K562 (cell line): ENCODE results near the gene LGALS16. TPM values are rescaled to one million over a fixed set of nuclear protein-coding genes. Genes with fewer than 3 reads are reported as not detected.

Source experiments
- ATAC-seq: fragments of 200-7000 bp; cut with Tn5 transposase; 3 replicates; pipeline ENCODE4 v1.9.1; 2020; ENCODE audit warnings: moderate library complexity
- BruUV-seq: library from RNA; stranded (reverse); fragments of 400-500 nt; replicated peaks from 2 replicates; lab custom pipeline; 2021; lab: Mats Ljungman, UMichigan
- CTCF ChIA-PET: fragments of 300-600 bp; formaldehyde crosslinking; extraction: SDS; loops from one replicate; lab custom pipeline; 2021; ENCODE audit warnings: low intra/inter-chr PET ratio; lab: Yijun Ruan, JAX
- POLR2A ChIA-PET: fragments of 300-600, 350-650 bp; sonication (Branson Sonifier 250); formaldehyde crosslinking; extraction: SDS; loops from one replicate; lab custom pipeline; 2021; ENCODE audit warnings: antibody characterized with exemption, inconsistent platforms; lab: Yijun Ruan, JAX
- DNase-seq, 4 experiments: peaks; one replicate each; pipeline versions ENCODE4 v3.0.0 to v3.0.0-alpha.2; 2011 to 2018; ENCODE audit warnings: low spot score in 3 of 4, mixed read lengths in 3 of 4; ENCODE audit errors: extremely low read depth in 1 of 4
- FAIRE-seq: peaks from 2 replicates; lab custom pipeline; 2011; peaks lifted over from hg19 to GRCh38; lab: Jason Lieb, UNC
- H2AFZ ChIP-seq: 2 replicates; pipeline ENCODE4 v1.6.0; 2011; ENCODE audit warnings: low read depth, low read length, control low read depth, inconsistent platforms
- H3K27ac ChIP-seq: fragments of 200-600 bp; 3 replicates; pipeline ENCODE4 v1.8.0; 2011; ENCODE audit warnings: low read depth, mild to moderate bottlenecking, control low read depth, inconsistent platforms, low read length, moderate library complexity, mixed read lengths; ENCODE audit errors: extremely low read depth
- H3K27me3 ChIP-seq, 2 experiments: fragments of 300-600 bp in 1 of 2; 2 replicates in 1 of 2; 3 replicates in 1 of 2; pipeline versions ENCODE4 v1.6.0 to v1.8.0; 2011; ENCODE audit warnings: inconsistent platforms in 2 of 2, low read length in 2 of 2, mild to moderate bottlenecking in 1 of 2, mixed read lengths in 1 of 2, moderate library complexity in 1 of 2; ENCODE audit not compliant: control insufficient read depth in 2 of 2, insufficient read depth in 2 of 2
- H3K36me3 ChIP-seq: fragments of 300-600 bp; 3 replicates; pipeline ENCODE4 v1.8.0; 2011; ENCODE audit warnings: mild to moderate bottlenecking, low read length, inconsistent platforms; ENCODE audit not compliant: control insufficient read depth, insufficient read depth
- H3K4me1 ChIP-seq, 2 experiments: fragments of 200-600 bp in 1 of 2; replicated peaks in 1 of 2; 2 replicates in 1 of 2; 3 replicates in 1 of 2; pipeline versions ENCODE4 v1.5.1 to v1.8.0; 2011; ENCODE audit warnings: inconsistent platforms in 2 of 2, low read length in 2 of 2, mild to moderate bottlenecking in 1 of 2, mixed read lengths in 1 of 2, moderate library complexity in 1 of 2; ENCODE audit not compliant: control insufficient read depth in 2 of 2, insufficient read depth in 2 of 2
- H3K4me2 ChIP-seq: 2 replicates; pipeline ENCODE4 v1.6.1; 2011; ENCODE audit warnings: low read length, control low read depth, inconsistent platforms, mixed read lengths; ENCODE audit not compliant: insufficient read depth
- H3K4me3 ChIP-seq: fragments of 200-600 bp; sonication (generic), shearing (Covaris generic); 2 replicates; pipeline ENCODE4 v1.5.1; 2016; ENCODE audit warnings: control low read depth, inconsistent platforms
- H3K79me2 ChIP-seq: fragments of 200-600 bp; 3 replicates; pipeline ENCODE4 v1.8.0; 2011; ENCODE audit warnings: low read length, inconsistent platforms; ENCODE audit not compliant: control insufficient read depth, insufficient read depth
- H3K9ac ChIP-seq, 2 experiments: 2 replicates each; pipeline versions ENCODE4 v1.6.0 to v1.6.1; 2011; ENCODE audit warnings: low read depth in 2 of 2, low read length in 2 of 2, control low read depth in 1 of 2, inconsistent platforms in 1 of 2, mild to moderate bottlenecking in 1 of 2, mixed read lengths in 1 of 2; ENCODE audit not compliant: insufficient read depth in 1 of 2
- H3K9me1 ChIP-seq: one replicate; pipeline ENCODE4 v1.6.0; 2011; ENCODE audit warnings: inconsistent platforms, mild to moderate bottlenecking, low read length, moderate library complexity; ENCODE audit not compliant: control insufficient read depth, insufficient read depth
- H3K9me3 ChIP-seq: replicated peaks from 2 replicates; pipeline ENCODE4 v1.5.1; 2011; ENCODE audit warnings: low read depth, low read length, inconsistent platforms; ENCODE audit not compliant: control insufficient read depth, insufficient read depth
- H4K20me1 ChIP-seq: replicated peaks from 2 replicates; pipeline ENCODE4 v1.6.1; 2011; ENCODE audit warnings: low read length, inconsistent platforms, mixed read lengths; ENCODE audit not compliant: control insufficient read depth, insufficient read depth
- CLOCK ChIP-seq: fragments of 250-450 bp; sonication (Bioruptor Pico); IDR thresholded peaks from 2 replicates; pipeline ENCODE4 v1.4.0; 2020; ENCODE audit warnings: mild to moderate bottlenecking, moderate library complexity, borderline replicate concordance
- CUX1 ChIP-seq: fragments of 200-800 bp; sonication (Bioruptor generic); IDR thresholded peaks from 2 replicates; pipeline ENCODE4 v1.6.1; 2016; ENCODE audit warnings: missing genetic modification characterization, missing compliant biosample characterization
- HNRNPK ChIP-seq: fragments of 200-400 bp; formaldehyde crosslinking; IDR thresholded peaks from one replicate; pipeline ENCODE4 v1.6.1; 2018; ENCODE audit warnings: mild to moderate bottlenecking, low read depth, low read length; ENCODE audit not compliant: poor library complexity, severe bottlenecking
- ILK ChIP-seq: fragments of 450-650 bp; IDR thresholded peaks from 2 replicates; pipeline ENCODE4 v1.6.1; 2016; ENCODE audit warnings: missing genetic modification characterization, low read depth, mild to moderate bottlenecking, missing compliant biosample characterization, moderate library complexity, borderline replicate concordance
- L3MBTL2 ChIP-seq: fragments of 450-650 bp; IDR thresholded peaks from 2 replicates; pipeline ENCODE4 v1.6.1; 2016; ENCODE audit warnings: mild to moderate bottlenecking, moderate library complexity
- MXI1 ChIP-seq: IDR thresholded peaks from 2 replicates; pipeline ENCODE4 v1.6.1; 2011; ENCODE audit warnings: low read depth, mild to moderate bottlenecking, improper control_type of control experiment, low read length
- NFYB ChIP-seq: IDR thresholded peaks from 2 replicates; pipeline ENCODE4 v1.6.1; 2011; ENCODE audit warnings: mild to moderate bottlenecking, moderate library complexity; ENCODE audit not compliant: insufficient read length; ENCODE audit errors: extremely low read depth
- PRDM10 ChIP-seq: fragments of 450-650 bp; IDR thresholded peaks from 2 replicates; pipeline ENCODE4 v1.6.1; 2018; ENCODE audit not compliant: partially characterized antibody
- RBM34 ChIP-seq: fragments of 200-400 bp; formaldehyde crosslinking; IDR thresholded peaks from 2 replicates; pipeline ENCODE4 v1.6.1; 2018; ENCODE audit warnings: low read length, borderline replicate concordance; ENCODE audit not compliant: insufficient read depth
- SMARCE1 ChIP-seq: fragments of 450-650 bp; IDR thresholded peaks from 2 replicates; pipeline ENCODE4 v1.7.1; 2016; ENCODE audit warnings: mild to moderate bottlenecking
- ZC3H4 ChIP-seq: sonication (generic); formaldehyde crosslinking; IDR thresholded peaks from 2 replicates; pipeline ENCODE4 v1.9.0; 2021; ENCODE audit warnings: missing genetic modification reagents, borderline replicate concordance
- in situ Hi-C: fragments of 300-500 bp; cut with MboI; formaldehyde crosslinking; loops from 4 replicates; pipeline ENCODE4 v1.15.0; 2018; ENCODE audit warnings: inconsistent platforms, mixed read lengths
- intact Hi-C: fragments of 100-400 bp; cut with micrococcal nuclease; formaldehyde crosslinking; loops from 2 replicates; pipeline ENCODE4 v1.14.2; 2022
- polyA plus RNA-seq, 8 experiments: library from polyadenylated mRNA; depleted of rRNA in 4 of 8; stranded (reverse) in 5 of 8; unstranded in 3 of 8; fragments of >200 nt; fragmentation: Nextera tagmentation in 2 of 8; fragmentation: Illumina TruSeq in 1 of 8; extraction: Ambion mirVana in 2 of 8; extraction: Trizol in 1 of 8; gene quantifications; 2 replicates each; pipeline versions ENCODE4 v1.2.1 to v1.2.3, GENCODE V29; 2011 to 2014; ENCODE audit warnings: inconsistent platforms in 1 of 8, missing spikeins in 1 of 8
- total RNA-seq, 7 experiments: library from RNA; depleted of rRNA in 6 of 7; stranded (reverse); fragments of >200 nt in 6 of 7; fragmentation: Illumina TruSeq in 2 of 7; extraction: Trizol in 2 of 7; gene quantifications; 2 replicates each; pipeline versions ENCODE4 v1.2.1 to v1.2.3, GENCODE V29; 2011 to 2021; ENCODE audit warnings: low replicate concordance in 1 of 7

LGALS16 gene
- total and polyA plus RNA-seq, 9 of the 15 experiments (the other 6 are each of a cell fraction or from before 2014, with no cell fraction given): not detected

- in situ Hi-C loops: no loop called here
- DNase-seq (no peak), ATAC-seq (no peak), FAIRE-seq (no peak)
- no peaks in the 10 kb centered on the region for H4K20me1 ChIP-seq
- no peaks in the 10 kb centered on the region for H3K36me3 ChIP-seq
- intact Hi-C loops: no loop called here
- no peak overlapping the region for H3K4me3 ChIP-seq
- H3K27ac ChIP-seq: no peak overlapping the region
- CTCF ChIA-PET: no interaction called here
- H3K9me1 ChIP-seq: no peaks in the 10 kb centered on the region
- H3K4me1 ChIP-seq: no peaks in the 10 kb centered on the region
- no peaks in the 10 kb centered on the region; a peak in 2 of 5 replicates for H3K27me3 ChIP-seq
- H3K79me2 ChIP-seq: no peaks in the 10 kb centered on the region
- no TSS peak for BruUV-seq
- H3K9me3 ChIP-seq: no peaks in the 10 kb centered on the region
- no peak overlapping the region for H3K4me2 ChIP-seq
- H3K9ac ChIP-seq: no peak overlapping the region
- POLR2A ChIA-PET: no interaction called here
- H2AFZ ChIP-seq: no peak overlapping the region
- TF ChIP-seq NFYB (no peak), MXI1 (no peak), ZC3H4 (CRISPR knock-in tag) (no peak), L3MBTL2 (no peak), HNRNPK (no peak), RBM34 (no peak), SMARCE1 (no peak), PRDM10 (no peak), CUX1 (no peak), ILK (tag) (no peak), CLOCK (CRISPR knock-in tag) (no peak)
These were observed 42.8 kb downstream of the LGALS16 start for GRCh38 chr19:39698535-39698934.
